NCI-H2107 treated with DMSO at 0.1 percent for 48 hours (cell line): ENCODE data around the gene EFEMP1.
"Not testable (repeated sequence)": the region's sequence is repeated elsewhere in the genome, so short reads cannot be mapped to it uniquely, and the experiment has no call there.

Source experiments
- DNase-seq: peaks from one replicate; lab custom pipeline; 2025; ENCODE audit not compliant: unreplicated experiment; lab: John Stamatoyannopoulos, UW

Gene EFEMP1

GRCh38 chr2:55869637-55870325 is 53.8 kb downstream of the EFEMP1 start:
- no peak for DNase-seq

- DNase-seq, result no peak
Observed at GRCh38 chr2:55865096-55865835, 58.3 kb downstream of the EFEMP1 start.

- DNase-seq, result no peak
Observed at GRCh38 chr2:55864351-55865084, 59.1 kb downstream of the EFEMP1 start.

- no peak for DNase-seq
Observed at GRCh38 chr2:55862673-55863390, 60.8 kb downstream of the EFEMP1 start.

- no peak for DNase-seq
Observed at GRCh38 chr2:55862246-55862645, 61.3 kb downstream of the EFEMP1 start.

GRCh38 chr2:55861733-55862132 is 61.8 kb downstream of the EFEMP1 start:
- DNase-seq, result no peak

- no peak for DNase-seq
Observed at GRCh38 chr2:55860832-55861231, 62.8 kb downstream of the EFEMP1 start.

GRCh38 chr2:55859875-55860274 is 63.7 kb downstream of the EFEMP1 start:
- DNase-seq, result no peak

- DNase-seq, result no peak
Observed at GRCh38 chr2:55857766-55858165, 65.8 kb downstream of the EFEMP1 start.

GRCh38 chr2:55856936-55857335 is 66.6 kb downstream of the EFEMP1 start:
- DNase-seq, result no peak

GRCh38 chr2:55848096-55848495 is 75.5 kb downstream of the EFEMP1 start:
- no peak for DNase-seq

- DNase-seq, result no peak
Observed at GRCh38 chr2:55846426-55846825, 77.2 kb downstream of the EFEMP1 start.

- DNase-seq, result no peak
Observed at GRCh38 chr2:55844986-55845385, 78.6 kb downstream of the EFEMP1 start.

GRCh38 chr2:55843994-55844345 is 79.6 kb downstream of the EFEMP1 start:
- DNase-seq, result no peak

- peak; percentile 46 for DNase-seq
Observed at GRCh38 chr2:55843096-55843993, 80.2 kb downstream of the EFEMP1 start.

GRCh38 chr2:55842046-55842445 is 81.5 kb downstream of the EFEMP1 start:
- DNase-seq, result no peak

- no peak for DNase-seq
Observed at GRCh38 chr2:55840460-55840859, 83.1 kb downstream of the EFEMP1 start.

GRCh38 chr2:55839182-55839819 is 84.3 kb downstream of the EFEMP1 start:
- DNase-seq, result peak; percentile 90

GRCh38 chr2:55838653-55839052 is 84.9 kb downstream of the EFEMP1 start:
- DNase-seq, result peak; percentile 45

GRCh38 chr2:55838117-55838516 is 85.5 kb downstream of the EFEMP1 start:
- DNase-seq, result not testable (repeated sequence)
